H9 (cell line): ENCODE data around the gene RAB15. TPM values are rescaled to one million over a fixed set of nuclear protein-coding genes. Genes with fewer than 3 reads are reported as not detected.

Experiments
- DNase-seq: peaks from one replicate; pipeline ENCODE4 v3.0.0-alpha.2; 2017
- H2AFZ ChIP-seq: one replicate; pipeline ENCODE4 v1.6.1; 2013; ENCODE audit warnings: mild to moderate bottlenecking, low read length, control low read depth, moderate library complexity
- H2AK5ac ChIP-seq: 2 replicates; pipeline ENCODE4 v1.6.1; 2013; ENCODE audit warnings: low read length, control low read depth, mixed read lengths; ENCODE audit not compliant: insufficient read length
- H2BK120ac ChIP-seq: one replicate; pipeline ENCODE4 v1.6.1; 2013; ENCODE audit warnings: low read depth, mild to moderate bottlenecking, low read length, control low read depth, inconsistent platforms; ENCODE audit not compliant: poor library complexity, severe bottlenecking
- H2BK12ac ChIP-seq: 2 replicates; pipeline ENCODE4 v1.6.1; 2013; ENCODE audit warnings: low read length, control low read depth, mixed read lengths, low read depth; ENCODE audit not compliant: insufficient read length
- H2BK15ac ChIP-seq: 2 replicates; pipeline ENCODE4 v1.6.1; 2013; ENCODE audit warnings: low read depth, low read length, control low read depth
- H2BK20ac ChIP-seq: one replicate; pipeline ENCODE4 v1.6.1; 2013; ENCODE audit warnings: low read depth, mild to moderate bottlenecking, low read length, control low read depth, inconsistent platforms; ENCODE audit not compliant: poor library complexity, severe bottlenecking
- H2BK5ac ChIP-seq: 2 replicates; pipeline ENCODE4 v1.6.1; 2013; ENCODE audit warnings: low read length, control low read depth, mixed read lengths; ENCODE audit not compliant: insufficient read length
- H3K14ac ChIP-seq: 2 replicates; pipeline ENCODE4 v1.6.1; 2013; ENCODE audit warnings: low read length, control low read depth; ENCODE audit not compliant: insufficient read depth
- H3K18ac ChIP-seq: 2 replicates; pipeline ENCODE4 v1.6.1; 2013; ENCODE audit warnings: low read depth, mild to moderate bottlenecking, mixed read lengths, low read length, control low read depth; ENCODE audit not compliant: insufficient read length
- H3K23ac ChIP-seq: 2 replicates; pipeline ENCODE4 v1.6.1; 2013; ENCODE audit warnings: low read length, control low read depth, mixed read lengths, low read depth; ENCODE audit not compliant: insufficient read length
- H3K23me2 ChIP-seq: 2 replicates; pipeline ENCODE4 v1.6.1; 2013; ENCODE audit warnings: low read depth, mild to moderate bottlenecking, mixed read lengths, low read length, control low read depth; ENCODE audit not compliant: insufficient read length, poor library complexity, severe bottlenecking
- H3K27ac ChIP-seq: 2 replicates; pipeline ENCODE4 v1.5.1; 2013; ENCODE audit warnings: low read length, control low read depth, mixed read lengths, low read depth; ENCODE audit not compliant: insufficient read length
- H3K27me3 ChIP-seq: 2 replicates; pipeline ENCODE4 v1.6.1; 2013; ENCODE audit warnings: low read length, control low read depth, inconsistent platforms; ENCODE audit not compliant: insufficient read depth
- H3K4ac ChIP-seq: 2 replicates; pipeline ENCODE4 v1.6.1; 2013; ENCODE audit warnings: low read depth, mild to moderate bottlenecking, control low read depth, inconsistent platforms, low read length, moderate library complexity
- H3K4me1 ChIP-seq: 2 replicates; pipeline ENCODE4 v1.6.1; 2013; ENCODE audit warnings: low read length, control low read depth, inconsistent platforms; ENCODE audit not compliant: insufficient read depth
- H3K4me2 ChIP-seq: 2 replicates; pipeline ENCODE4 v1.6.1; 2013; ENCODE audit warnings: low read length, control low read depth, mixed read lengths; ENCODE audit not compliant: insufficient read length, insufficient read depth
- H3K56ac ChIP-seq: 2 replicates; pipeline ENCODE4 v1.6.1; 2013; ENCODE audit warnings: low read depth, mild to moderate bottlenecking, mixed read lengths, low read length, control low read depth; ENCODE audit not compliant: insufficient read length
- H3K79me1 ChIP-seq: 2 replicates; pipeline ENCODE4 v1.6.1; 2013; ENCODE audit warnings: low read depth, mild to moderate bottlenecking, moderate library complexity, low read length, control low read depth, inconsistent platforms; ENCODE audit not compliant: insufficient read depth, poor library complexity, severe bottlenecking
- H3K79me2 ChIP-seq: 2 replicates; pipeline ENCODE4 v1.6.1; 2013; ENCODE audit warnings: low read length, control low read depth, inconsistent platforms; ENCODE audit not compliant: insufficient read depth
- H3K9ac ChIP-seq: 2 replicates; pipeline ENCODE4 v1.6.1; 2013; ENCODE audit warnings: low read length, control low read depth, mixed read lengths; ENCODE audit not compliant: insufficient read length; ENCODE audit errors: extremely low read depth
- H3K9me3 ChIP-seq: one replicate; pipeline ENCODE4 v1.6.1; 2013; ENCODE audit warnings: low read depth, low read length, inconsistent platforms; ENCODE audit not compliant: control insufficient read depth
- H3T11ph ChIP-seq: one replicate; pipeline ENCODE4 v1.6.1; 2013; ENCODE audit warnings: mild to moderate bottlenecking, low read length, control low read depth, inconsistent platforms
- H4K20me1 ChIP-seq: one replicate; pipeline ENCODE4 v1.6.1; 2013; ENCODE audit not compliant: control insufficient read depth, insufficient read length, insufficient read depth
- H4K5ac ChIP-seq: 2 replicates; pipeline ENCODE4 v1.6.1; 2013; ENCODE audit warnings: low read depth, mild to moderate bottlenecking, mixed read lengths, low read length, control low read depth; ENCODE audit not compliant: insufficient read length
- H4K8ac ChIP-seq: replicated peaks from 2 replicates; pipeline ENCODE4 v1.6.1; 2013; ENCODE audit warnings: low read length, control low read depth, mixed read lengths, low read depth; ENCODE audit not compliant: insufficient read length
- H4K91ac ChIP-seq: 2 replicates; pipeline ENCODE4 v1.6.1; 2013; ENCODE audit warnings: low read depth, mild to moderate bottlenecking, moderate library complexity, mixed read lengths, low read length, control low read depth; ENCODE audit not compliant: insufficient read length
- H3K27ac Mint-ChIP-seq, 3 experiments: 2 replicates in 2 of 3; 3 replicates in 1 of 3; pipeline ENCODE4 v1.8.0; 2020 to 2021; ENCODE audit warnings: mixed read lengths in 3 of 3, mild to moderate bottlenecking in 1 of 3, moderate library complexity in 1 of 3
- H3K27me3 Mint-ChIP-seq: 2 replicates; pipeline ENCODE4 v1.8.0; 2021; ENCODE audit warnings: low read depth, mild to moderate bottlenecking, moderate library complexity, mixed read lengths
- H3K36me3 Mint-ChIP-seq, 3 experiments: 2 replicates in 2 of 3; 3 replicates in 1 of 3; pipeline ENCODE4 v1.8.0; 2020 to 2021; ENCODE audit warnings: low read depth in 3 of 3, mixed read lengths in 3 of 3; ENCODE audit not compliant: insufficient read depth in 1 of 3
- H3K4me1 Mint-ChIP-seq, 2 experiments: 2 replicates each; pipeline ENCODE4 v1.8.0; 2020; ENCODE audit warnings: mixed read lengths in 2 of 2
- H3K4me3 Mint-ChIP-seq, 2 experiments: 2 replicates in 1 of 2; 3 replicates in 1 of 2; pipeline ENCODE4 v1.8.0; 2020 to 2021; ENCODE audit warnings: mild to moderate bottlenecking in 2 of 2, mixed read lengths in 2 of 2, moderate library complexity in 1 of 2
- H3K9me3 Mint-ChIP-seq, 2 experiments: 2 replicates in 1 of 2; 3 replicates in 1 of 2; pipeline ENCODE4 v1.8.0; 2020; ENCODE audit warnings: mild to moderate bottlenecking in 2 of 2, mixed read lengths in 2 of 2, moderate library complexity in 1 of 2
- WGBS: extraction: QIAGEN DNeasy Blood & Tissue Kit; methylation state at CpG from one replicate; pipeline ENCODE4 v1.1.7; 2013; ENCODE audit warnings: missing lambda C conversion rate, low lambda C conversion rate, mixed read lengths; ENCODE audit not compliant: insufficient read length; ENCODE audit errors: extremely low coverage; 5-methylcytosine and 5-hydroxymethylcytosine counted together
- total RNA-seq: library from RNA; stranded (reverse); gene quantifications from 2 replicates; pipeline ENCODE4 v1.2.1, GENCODE V29; 2021
- TF ChIP-seq, protein P1 (sequence below): fragments of 200-600 bp; sonication (generic); conservative IDR thresholded peaks from 3 replicates; pipeline ENCODE4 v1.8.0; 2021; ENCODE audit warnings: antibody characterized with exemption, mild to moderate bottlenecking

RAB15 gene
- total RNA-seq, 1 experiment from 2014 or later: 54.3 TPM

DNA sequence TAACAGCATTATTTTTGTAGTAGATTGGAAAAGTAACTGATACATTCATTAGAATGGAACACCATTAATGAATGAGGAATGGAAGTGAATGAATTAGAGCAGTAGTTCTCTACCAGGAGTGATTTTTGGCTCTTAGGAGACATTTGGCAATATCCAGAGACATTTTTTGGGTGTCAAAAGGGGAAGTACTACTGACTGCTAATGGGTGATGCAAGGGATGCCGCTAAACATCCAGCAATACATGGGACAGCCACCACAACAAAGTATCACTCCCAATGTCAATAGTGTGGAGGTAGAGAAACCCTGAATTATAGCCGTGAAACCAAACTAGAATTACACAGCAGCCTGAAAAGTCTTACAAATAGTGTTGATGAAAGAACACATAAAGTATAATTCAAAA lies 56.3 kb downstream of the RAB15 start:
- no CpG with 5 or more reads among the region's 2 CpGs for WGBS
- Histone ChIP-seq H3K79me1 (peaks cover 9% of the 10 kb centered on the region), H3K56ac (no peak overlapping the region), H3K4ac (no peak overlapping the region), H2AK5ac (no peak overlapping the region), H4K5ac (no peak overlapping the region), H2BK20ac (no peak overlapping the region), H3K27ac (no peak overlapping the region), H4K8ac (no peak overlapping the region), H3K23me2 (peaks cover 6% of the 10 kb centered on the region), H3K4me1 (0 out of 2 replicates have a peak, but pooled peaks cover 3% of the 10 kb centered on the region), H2BK120ac (no peak overlapping the region), H3K14ac (no peak overlapping the region), H3K9ac (no peak overlapping the region), H2BK5ac (no peak overlapping the region), H3T11ph (no peak overlapping the region), H2AFZ (no peak overlapping the region), H3K79me2 (peaks cover 6% of the 10 kb centered on the region; the same call in 1 of the 2 replicates), H3K9me3 (no peaks in the 10 kb centered on the region), H2BK15ac (no peak overlapping the region), H3K4me2 (no peak overlapping the region), H2BK12ac (no peak overlapping the region), H4K20me1 (no peaks in the 10 kb centered on the region), H3K18ac (no peak overlapping the region), H3K23ac (no peak overlapping the region), H3K27me3 (no peaks in the 10 kb centered on the region), H4K91ac (no peak overlapping the region)
- no peak overlapping the region for H3K27ac Mint-ChIP-seq
- H3K4me1 Mint-ChIP-seq: peaks cover 11 to 19% of the 10 kb centered on the region in 2 experiments
- H3K9me3 Mint-ChIP-seq: no peaks in the 10 kb centered on the region; a peak in 1 of 5 replicates
- peak overlapping the region; percentile 89 to 91; a peak in 4 of 5 replicates for H3K4me3 Mint-ChIP-seq
- TF ChIP-seq, protein P1, sequence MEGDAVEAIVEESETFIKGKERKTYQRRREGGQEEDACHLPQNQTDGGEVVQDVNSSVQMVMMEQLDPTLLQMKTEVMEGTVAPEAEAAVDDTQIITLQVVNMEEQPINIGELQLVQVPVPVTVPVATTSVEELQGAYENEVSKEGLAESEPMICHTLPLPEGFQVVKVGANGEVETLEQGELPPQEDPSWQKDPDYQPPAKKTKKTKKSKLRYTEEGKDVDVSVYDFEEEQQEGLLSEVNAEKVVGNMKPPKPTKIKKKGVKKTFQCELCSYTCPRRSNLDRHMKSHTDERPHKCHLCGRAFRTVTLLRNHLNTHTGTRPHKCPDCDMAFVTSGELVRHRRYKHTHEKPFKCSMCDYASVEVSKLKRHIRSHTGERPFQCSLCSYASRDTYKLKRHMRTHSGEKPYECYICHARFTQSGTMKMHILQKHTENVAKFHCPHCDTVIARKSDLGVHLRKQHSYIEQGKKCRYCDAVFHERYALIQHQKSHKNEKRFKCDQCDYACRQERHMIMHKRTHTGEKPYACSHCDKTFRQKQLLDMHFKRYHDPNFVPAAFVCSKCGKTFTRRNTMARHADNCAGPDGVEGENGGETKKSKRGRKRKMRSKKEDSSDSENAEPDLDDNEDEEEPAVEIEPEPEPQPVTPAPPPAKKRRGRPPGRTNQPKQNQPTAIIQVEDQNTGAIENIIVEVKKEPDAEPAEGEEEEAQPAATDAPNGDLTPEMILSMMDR: no peak
- peaks cover 0 to 3% (median 0%) of the 10 kb centered on the region in 3 experiments; a peak in 2 of 7 replicates for H3K36me3 Mint-ChIP-seq
- DNase-seq: no peak
- H3K27me3 Mint-ChIP-seq: no peaks in the 10 kb centered on the region
